ENCODE results near the gene SCGB1D2. TPM values are rescaled to one million over a fixed set of nuclear protein-coding genes. Genes with fewer than 3 reads are reported as not detected.

SCGB1D2 gene
- total RNA-seq, 1 donor from 2014 or later = not detected

GRCh38 chr11:62280452-62280851 is 38.4 kb downstream of the SCGB1D2 start:
- Mint-ChIP-seq H3K27me3 (ENCODE audit: unreplicated experiment) (peaks cover 1% of the 10 kb centered on the region), H3K4me3 (ENCODE audit: unreplicated experiment) (no peak overlapping the region), H3K27ac (ENCODE audit: unreplicated experiment) (no peak overlapping the region), H3K4me1 (ENCODE audit: unreplicated experiment) (no peaks in the 10 kb centered on the region), H3K36me3 (ENCODE audit: low read depth, unreplicated experiment) (no peaks in the 10 kb centered on the region), H3K9me3 (ENCODE audit: unreplicated experiment) (peaks cover 4% of the 10 kb centered on the region)
- TF ChIP-seq CTCF (IDR thresholded peaks at IDR 0.05; ENCODE audit: unreplicated experiment) = no peak
- no peak for DNase-seq (ENCODE audit: low spot score)

Other genes with a start within 250 kb of the SCGB1D2 start
- gene INCENP, start 118.2 kb upstream of the SCGB1D2 start, total RNA-seq (ENCODE audit: unreplicated experiment) = 26.0 TPM
- gene SCGB1D1, start 52.0 kb upstream of the SCGB1D2 start, total RNA-seq (ENCODE audit: unreplicated experiment) = not detected
- gene SCGB2A1, start 33.6 kb upstream of the SCGB1D2 start, total RNA-seq (ENCODE audit: unreplicated experiment) = not detected
- gene SCGB2A2, start 27.9 kb downstream of the SCGB1D2 start, total RNA-seq (ENCODE audit: unreplicated experiment) = not detected
- gene SCGB1D4, start 56.8 kb downstream of the SCGB1D2 start, total RNA-seq (ENCODE audit: unreplicated experiment) = not detected
- gene ASRGL1, start 95.2 kb downstream of the SCGB1D2 start, total RNA-seq (ENCODE audit: unreplicated experiment) = 9.3 TPM
- gene SCGB1A1, start 176.8 kb downstream of the SCGB1D2 start, total RNA-seq (ENCODE audit: unreplicated experiment) = 0.72 TPM

Data from endothelial cell (in vitro differentiated cells).